ENCODE measurements around the gene TSPAN32.

The TSPAN32 gene

DNA sequence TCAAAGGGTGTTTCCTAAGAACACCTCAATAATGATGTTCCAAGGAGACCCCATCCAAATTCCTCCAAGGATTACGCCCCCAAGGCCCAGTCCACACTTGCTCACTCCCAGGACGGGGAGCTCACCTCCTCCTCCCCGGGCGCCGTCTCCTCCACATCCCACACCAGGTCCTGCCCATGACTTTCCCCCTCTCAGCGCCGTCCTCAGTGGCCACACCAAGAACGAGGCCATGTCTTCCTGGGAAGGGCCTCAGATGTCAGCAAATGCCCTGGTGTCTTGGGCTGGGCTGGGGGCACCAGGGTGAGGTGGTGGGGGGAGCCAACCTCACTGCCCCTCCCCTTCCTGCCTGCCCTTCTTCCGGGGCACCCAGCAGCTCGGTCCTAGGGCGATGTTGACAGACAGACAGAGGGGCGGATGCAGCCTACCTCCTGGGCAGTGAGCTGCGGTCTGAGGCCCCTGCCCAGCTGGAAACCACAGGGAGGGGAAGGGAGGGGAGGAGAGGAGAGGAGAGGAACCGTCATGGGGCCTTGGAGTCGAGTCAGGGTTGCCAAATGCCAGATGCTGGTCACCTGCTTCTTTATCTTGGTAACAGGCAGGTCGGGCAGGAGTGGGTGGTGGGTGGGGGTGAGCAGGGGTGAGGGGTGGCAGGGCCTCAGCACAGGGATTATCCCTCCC is at the start of gene TSPAN32, which contains the start of gene C11orf21:
TSS of gene TSPAN32 (plus strand) at position 383 of the 675 bp plus-strand sequence. CDS start at position 520, 137 bp downstream.
TSS of gene C11orf21 (minus strand) at position 288 of the 675 bp plus-strand sequence. CDS start at position 178, 110 bp downstream.
- no peak for TF ChIP-seq CTCF (IDR thresholded peaks at IDR 0.05)

DNA sequence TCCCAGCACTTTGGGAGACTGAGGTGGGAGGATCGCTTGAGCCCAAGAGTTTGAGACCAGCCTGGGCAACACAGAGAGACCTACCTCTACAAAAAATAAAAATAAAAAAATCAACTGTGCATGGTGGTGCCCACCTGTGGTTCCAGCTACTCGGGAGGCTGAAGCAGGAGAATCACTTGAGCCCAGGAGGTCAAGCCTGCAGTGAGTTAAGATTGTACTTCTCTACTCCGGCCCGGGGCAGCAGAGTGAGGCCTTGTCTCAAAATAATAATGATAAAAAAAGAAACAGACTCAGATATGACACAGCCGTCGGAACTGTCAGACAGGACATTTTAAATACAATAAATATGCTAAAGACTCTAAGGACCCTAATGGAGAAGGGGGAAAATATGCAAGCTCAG is 49.8 kb upstream of the TSPAN32 start:
- TF ChIP-seq CTCF (IDR thresholded peaks at IDR 0.05) = no peak

GRCh38 chr11:2256293-2256913 is 45.4 kb upstream of the TSPAN32 start:
- TF ChIP-seq CTCF (IDR thresholded peaks at IDR 0.05) = no peak

- TF ChIP-seq CTCF (IDR thresholded peaks at IDR 0.05) = no peak
Observed at GRCh38 chr11:2256951-2257700, 44.7 kb upstream of the TSPAN32 start.

DNA sequence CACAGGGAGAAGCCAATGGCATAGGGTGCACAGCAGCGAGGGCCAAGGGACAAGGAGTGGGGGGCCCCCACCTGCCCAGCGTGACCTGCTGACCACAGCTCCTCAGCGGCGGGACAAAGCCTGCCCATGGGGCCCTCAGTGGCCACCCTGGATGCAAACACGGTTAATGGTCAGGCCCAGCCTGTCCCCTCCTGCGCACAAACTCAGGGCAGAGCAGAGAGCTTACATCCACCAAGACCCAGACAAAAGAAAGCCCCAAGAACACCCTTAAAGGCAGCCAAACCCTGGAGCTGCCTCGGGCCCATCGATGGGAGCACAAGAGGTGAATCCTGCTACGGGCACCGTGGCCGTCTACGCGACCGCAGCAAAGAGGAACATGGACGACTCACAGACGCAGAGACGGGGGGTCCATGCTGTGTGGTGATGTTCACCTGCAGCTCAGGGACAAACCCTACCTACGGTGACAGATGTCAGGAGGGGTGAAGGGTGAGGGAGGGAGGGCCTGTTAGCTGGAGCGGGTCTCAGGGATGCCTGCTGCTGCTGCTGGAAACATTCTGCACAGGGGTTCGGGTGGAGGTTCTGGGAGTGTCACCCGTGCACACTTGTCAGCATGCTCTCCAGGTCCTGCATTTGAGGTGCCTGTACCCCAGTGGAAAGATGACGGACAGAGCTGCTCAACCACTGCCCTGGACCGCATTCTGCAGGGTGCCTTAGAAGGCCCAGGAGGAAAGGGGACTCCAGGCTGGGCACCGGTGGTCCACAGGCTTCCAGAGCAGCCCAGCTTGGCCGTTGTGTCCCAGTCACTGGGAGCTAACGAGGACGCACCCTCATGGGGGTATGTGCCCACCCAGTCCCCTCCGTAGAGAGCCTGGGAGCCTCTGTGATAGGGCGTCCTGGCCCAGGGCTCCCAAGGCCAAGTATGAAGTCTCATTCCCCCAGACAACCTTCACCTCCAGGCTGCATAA is 43.0 kb upstream of the TSPAN32 start:
- TF ChIP-seq CTCF (IDR thresholded peaks at IDR 0.05) = no peak

DNA sequence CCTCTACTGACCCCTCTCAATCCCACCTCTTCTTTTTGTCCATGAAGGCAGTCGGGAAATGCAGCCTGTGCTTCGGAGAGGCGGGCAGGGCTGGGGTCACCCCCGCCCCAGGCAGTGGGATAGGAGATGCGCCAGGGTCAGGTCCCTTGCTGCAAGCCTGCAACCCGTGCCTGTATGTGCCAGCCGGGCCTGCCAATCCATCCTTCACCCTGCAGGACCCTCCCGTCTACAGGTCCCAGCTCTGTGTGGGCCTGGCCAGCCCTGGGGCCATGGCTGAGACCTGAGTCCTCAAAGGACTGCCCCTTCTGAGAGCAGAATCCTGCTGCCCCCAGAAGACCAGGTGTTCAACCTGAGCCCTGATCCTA is 42.4 kb upstream of the TSPAN32 start:
- no peak for TF ChIP-seq CTCF (IDR thresholded peaks at IDR 0.05)
